ENCODE measurements around the gene PPM1H.
A peak's percentile ranks its signal among the peaks of the same experiment; 100 is the strongest.
"Not testable (repeated sequence)": the region's sequence is repeated elsewhere in the genome, so short reads cannot be mapped to it uniquely, and the experiment has no call there.

Gene PPM1H

DNA sequence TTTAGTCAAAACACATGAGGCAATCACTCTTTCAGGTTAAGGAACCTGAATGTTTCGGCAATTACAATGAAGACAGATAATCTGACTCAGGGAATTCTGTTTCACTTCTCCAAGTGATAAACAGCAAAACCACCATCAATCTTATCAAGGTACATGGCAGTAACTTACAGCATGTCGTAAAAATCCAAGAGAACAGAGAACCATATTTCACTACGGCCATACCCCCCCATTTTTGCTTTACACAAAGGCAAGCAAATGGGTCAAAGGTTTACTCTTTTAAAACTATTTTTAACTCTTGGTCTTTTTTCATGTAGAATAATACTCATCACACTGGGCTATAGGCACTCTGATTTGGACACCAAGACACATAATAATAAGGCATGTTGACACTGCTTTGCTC, 102.4 kb downstream of the PPM1H start:
- no peak for DNase-seq

DNA sequence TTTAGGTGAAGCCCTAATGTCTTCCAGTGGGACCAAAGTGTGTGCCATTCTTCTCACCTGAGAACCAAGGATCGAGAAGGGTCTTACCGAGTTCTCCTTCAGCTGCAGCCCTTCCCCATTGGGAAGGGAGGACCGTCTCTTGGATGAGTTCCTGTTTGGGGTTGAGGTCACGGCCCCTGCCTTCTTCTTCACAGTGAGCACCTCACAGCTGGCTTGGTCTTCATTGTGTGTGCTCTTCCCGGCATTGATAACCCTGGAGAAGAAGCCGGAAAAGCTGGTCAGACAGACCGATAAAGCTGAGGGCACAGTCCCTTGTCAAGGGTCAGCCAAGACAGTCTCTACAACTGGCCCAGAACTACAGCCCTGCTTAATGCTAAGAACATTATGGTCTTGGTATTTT, 102.9 kb downstream of the PPM1H start:
- no peak for DNase-seq

DNA sequence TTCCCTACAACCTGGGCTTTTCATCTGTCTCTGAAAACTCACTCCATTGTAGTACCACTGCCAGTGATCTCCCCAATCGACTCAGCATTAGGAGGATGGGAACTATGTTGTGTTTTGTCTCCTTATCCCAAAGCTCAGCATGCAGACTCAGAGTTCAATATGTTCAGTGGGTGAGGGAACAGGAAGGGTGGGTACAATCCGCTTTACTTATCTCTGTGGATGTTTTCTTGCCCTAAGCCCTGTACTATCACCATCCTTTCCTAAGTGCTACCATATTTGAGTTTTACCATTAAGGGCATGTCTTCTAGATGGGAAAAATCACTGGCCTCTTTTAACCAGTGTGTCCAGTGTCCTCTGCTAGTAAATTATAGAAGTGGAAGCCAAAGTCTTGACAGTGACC, 107.1 kb downstream of the PPM1H start:
- no peak for DNase-seq

DNA sequence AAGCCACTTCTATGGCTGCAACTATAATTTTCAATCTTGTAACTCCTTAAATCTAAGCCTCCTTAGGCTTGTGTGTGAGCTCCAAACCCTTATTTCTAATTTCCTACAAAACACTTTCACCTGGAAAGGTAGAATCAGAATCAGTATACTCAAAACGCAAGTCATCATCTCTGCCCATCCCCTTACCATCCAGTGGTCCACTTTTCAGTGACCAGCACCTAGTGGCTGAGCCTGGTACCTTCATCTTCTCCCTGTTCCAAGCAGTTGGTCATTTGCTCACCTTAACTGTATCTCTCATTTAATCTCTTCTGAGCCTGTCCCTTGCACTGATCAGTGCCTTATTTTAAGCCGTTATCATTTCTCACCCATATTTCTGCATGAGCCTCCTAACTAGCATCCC, 107.9 kb downstream of the PPM1H start:
- DNase-seq: no peak

DNA sequence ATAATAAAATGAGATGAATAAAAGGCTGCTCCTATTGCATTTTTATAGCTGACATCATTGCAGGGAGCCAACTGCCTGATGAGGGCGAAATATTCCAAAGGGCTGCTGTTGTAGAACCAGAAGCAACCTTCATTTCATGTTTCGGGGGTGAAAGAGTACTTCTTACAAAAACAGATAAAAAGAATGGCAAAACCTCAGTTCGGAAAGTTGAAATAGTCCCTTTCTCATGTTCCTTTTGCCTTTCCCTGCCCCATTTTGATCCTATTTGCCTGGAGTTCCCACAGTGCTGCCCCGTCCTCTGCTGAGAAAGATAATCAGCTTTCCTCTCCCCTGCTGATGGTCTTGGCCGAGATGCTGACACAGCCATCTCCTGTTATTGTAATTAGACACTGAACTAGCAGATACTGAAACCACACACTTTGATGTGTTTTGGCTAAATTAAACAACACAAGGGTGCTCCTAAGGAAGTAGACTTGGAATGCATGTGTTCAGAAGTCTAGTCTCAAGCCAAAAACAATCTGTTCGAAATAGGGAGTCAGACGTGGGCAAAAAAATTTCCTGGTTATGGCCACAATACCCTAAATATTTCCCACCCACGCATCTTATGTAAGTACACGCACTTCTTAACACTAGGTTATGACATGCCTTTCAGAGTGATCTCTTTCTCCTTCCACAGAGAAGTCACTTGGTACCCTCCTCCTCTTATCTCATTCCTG, 117.2 kb downstream of the PPM1H start:
- peak; percentile 54 for DNase-seq

DNA sequence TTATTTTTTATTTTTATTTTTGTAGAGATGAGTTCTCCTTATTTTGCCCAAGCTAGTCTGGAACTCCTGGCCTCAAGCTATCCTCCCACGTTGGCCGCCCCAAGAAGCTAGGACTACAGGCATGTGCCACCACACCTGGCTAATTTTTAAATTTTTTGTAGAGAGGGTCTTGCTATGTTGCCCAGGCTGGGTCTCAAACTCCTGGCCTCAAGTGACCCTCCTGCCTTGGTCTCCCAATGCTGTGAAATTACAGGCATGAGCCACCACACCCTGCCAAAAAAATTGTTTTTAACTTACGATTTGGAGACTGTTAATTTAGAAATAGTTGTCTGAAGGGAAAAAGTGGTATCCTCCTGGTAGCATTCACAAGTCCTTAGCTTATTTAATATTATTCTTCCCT, 120.7 kb downstream of the PPM1H start:
- DNase-seq: no peak

DNA sequence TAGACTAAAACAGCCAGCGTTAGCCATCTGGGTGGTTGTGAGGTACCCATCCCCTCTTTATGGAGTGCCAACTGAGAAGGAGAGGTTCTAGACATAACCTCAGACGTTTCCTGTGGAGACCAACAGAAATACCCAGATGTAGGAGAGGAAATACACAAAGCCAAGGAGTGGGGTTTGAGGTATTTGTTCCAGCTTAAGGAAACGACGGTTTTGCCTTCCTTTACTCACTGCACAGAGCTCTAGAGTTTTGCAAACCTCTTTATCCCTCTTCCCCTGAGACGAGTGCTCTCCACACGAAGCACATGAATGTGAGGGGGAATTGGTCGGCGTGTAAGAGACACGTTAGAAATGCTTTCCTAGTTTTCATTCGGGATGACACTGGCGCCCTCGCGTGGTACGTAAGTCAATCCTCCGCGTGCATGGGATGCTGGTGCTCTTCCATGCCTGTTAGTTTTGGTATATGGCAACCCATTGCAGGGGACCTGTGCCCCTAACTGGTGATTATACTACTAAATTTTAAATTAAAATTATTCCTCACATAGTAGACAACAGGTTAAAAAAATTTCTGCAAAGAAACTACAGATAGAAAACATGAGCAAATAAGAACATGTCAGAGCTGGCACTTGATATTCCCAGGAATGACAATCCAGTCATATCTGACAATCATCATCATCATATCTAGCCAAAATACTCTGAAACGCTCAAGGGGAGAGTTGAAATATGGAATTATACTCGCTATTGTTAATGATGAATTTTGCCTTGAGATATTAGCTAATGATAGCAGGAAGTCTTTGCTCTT, 121.7 kb downstream of the PPM1H start:
- DNase-seq: peak; percentile 87

DNA sequence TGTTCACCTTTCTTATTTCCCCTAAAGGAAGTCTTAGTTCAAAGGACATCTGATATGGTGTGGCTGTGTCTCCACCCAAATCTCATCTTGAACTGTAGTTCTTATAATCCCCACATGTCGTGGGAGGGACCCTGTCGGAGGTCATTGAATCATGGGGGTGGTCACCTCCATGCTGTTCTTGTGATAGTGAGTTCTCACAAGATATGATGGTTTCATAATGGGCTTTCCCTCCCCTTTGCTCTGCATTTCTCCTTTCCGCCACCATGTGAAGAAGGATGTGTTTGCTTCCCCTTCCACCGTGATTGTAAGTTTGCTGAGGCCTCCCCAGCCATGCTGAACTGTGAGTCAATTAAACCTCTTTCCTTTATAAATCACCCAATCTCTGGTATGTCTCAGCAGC, 123.5 kb downstream of the PPM1H start:
- DNase-seq: not testable (repeated sequence)

DNA sequence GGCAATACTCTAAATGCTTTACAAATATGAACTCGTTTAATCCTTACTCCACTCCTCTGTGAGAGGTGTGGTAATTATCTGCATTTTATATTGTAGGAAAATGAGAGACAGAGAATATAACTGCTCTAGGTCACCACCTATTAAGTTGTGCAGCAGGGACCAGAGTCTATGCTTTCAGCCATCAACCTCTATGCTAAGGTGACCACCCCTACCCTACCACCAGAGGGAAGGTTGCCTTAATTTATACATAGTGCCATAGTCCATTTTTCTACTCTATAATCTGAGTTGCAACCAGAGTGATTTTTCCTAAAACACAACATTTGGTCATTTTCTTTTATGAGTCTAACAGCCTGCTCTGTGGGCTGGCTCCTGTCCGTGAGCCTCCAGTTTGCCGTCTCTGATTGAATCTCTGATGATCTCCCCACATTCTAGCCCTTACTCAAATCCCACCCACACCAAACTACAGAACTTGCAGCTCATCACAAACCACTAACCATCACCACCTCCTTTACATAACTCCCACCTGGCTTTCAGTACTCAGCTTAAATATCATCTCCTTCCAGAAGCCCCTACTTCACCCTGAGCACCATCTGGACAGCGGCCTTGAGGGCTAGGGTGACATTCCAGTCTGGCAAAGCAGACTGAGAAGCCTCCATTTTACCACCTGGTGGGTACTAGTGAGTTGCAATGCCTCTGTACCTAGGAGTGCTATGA, 126.6 kb downstream of the PPM1H start:
- DNase-seq: no peak

DNA sequence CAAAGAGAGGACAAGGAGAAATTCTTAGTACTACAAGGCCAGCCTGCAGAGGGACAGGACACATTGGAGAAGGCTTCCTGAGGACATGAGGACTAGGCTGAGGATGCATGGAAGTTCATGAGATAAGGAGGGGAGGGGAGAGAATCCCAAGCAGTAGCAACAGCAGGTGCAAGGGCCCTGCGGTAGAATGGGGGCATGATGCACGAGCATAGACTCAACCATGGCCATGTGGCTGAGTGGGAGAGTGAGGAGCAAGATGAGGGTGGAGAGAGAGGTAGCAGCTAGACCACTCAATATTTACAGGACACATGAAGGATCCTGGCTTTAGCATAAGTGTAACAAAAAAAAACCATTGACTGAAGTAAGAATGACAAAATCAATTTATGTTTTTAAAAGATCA, 128.1 kb downstream of the PPM1H start:
- no peak for DNase-seq

DNA sequence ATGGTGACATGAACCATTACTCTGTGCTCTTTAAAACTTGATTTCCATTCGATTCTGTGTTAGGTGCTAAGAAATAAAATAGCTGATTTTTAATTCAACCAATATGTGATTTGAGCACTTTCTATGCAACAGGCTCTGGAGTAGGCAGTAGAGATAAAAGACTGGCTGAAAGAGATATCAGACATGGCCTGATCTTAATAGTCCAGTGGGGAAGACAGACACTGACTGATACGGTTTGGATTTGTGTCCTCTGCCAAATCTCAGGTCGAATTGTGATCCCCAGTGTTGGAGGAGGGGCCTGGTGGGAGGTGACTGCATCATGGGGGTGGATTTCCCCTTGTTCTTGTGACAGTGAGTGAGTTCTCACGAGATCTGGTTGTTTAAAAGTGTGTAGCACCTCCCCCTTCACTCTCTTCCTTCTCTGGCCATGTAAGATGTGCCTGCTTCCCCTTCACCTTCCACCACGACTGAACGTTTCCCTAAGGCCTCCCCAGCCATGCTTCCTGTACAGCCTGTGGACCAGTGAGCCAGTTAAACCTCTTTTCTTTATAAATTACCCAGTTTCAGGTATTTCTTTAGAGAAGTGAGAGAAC, 128.6 kb downstream of the PPM1H start:
- no peak for DNase-seq

DNA sequence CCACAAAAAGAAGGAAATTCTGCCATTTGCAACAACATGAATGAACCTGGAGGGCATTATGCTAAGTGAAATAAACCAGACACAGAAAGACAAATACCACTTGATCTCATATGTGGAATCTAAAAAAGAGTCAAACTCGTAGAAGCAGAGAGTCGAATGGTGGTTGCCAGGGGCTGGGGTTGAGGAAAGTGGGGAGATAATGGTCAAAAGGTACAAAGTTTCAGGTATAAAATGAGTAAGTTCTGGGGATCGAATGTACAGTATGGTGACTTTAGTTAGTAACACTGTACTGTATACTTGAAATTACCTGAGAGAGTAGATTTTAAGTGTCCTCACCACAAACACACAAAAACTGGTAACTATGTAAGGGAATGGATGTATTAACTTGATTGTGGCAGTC, 129.4 kb downstream of the PPM1H start:
- no peak for DNase-seq

DNA sequence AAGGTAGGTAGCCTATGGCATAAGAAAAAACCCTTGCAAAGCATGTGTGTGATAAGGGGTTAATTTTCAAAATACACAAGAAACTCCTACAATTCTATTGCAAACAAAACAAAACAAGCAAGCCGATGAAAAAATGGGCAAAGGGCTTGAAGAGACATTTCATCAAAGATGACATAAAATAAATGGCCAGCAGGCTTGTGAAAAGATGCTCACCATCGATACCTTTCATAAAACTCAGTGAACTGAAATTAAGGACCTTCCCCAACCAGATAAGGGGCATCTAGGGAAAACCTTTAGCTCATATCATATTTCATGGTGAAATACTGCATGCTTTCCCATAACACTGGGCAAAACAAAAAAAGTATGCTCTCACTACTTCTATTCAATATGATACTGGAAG, 131.2 kb downstream of the PPM1H start:
- no peak for DNase-seq

DNA sequence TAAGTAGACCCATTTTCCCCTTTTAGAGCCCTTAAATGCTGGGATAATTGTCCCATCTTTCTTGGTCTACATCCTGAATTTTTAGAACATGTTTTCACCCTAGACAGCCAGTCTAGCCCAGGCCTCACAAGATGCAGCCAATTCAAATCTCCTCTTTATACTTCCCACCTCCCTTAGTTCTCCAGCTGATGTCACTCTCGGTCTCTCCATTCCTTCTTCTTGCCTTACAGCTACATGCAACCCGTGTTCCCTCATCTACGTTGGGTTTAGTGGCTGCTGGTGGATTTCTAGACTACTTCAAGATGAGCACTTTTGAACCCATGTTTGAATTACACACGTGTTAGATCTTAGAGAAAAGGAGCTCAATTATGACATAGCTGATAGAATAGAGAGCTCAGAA, 132.0 kb downstream of the PPM1H start:
- DNase-seq: no peak

DNA sequence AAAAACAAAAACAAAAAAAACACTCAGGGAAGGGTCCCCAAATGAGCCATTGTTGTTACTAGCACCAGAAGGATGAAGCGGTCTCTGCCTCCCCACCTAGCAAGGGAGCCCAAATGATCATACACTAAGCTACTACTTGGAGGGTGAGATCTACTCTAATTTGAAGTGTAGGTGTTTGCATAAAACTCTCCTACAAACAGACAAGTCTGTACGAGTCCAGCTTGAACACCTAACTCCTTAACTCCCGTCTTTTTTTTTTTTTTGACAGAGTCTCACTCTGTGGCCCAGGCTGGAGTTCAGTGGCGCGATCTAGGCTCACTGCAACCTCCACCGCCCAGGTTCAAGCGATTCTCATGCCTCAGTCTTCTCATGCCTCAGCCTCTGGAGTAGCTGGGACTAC, 132.6 kb downstream of the PPM1H start:
- no peak for DNase-seq

DNA sequence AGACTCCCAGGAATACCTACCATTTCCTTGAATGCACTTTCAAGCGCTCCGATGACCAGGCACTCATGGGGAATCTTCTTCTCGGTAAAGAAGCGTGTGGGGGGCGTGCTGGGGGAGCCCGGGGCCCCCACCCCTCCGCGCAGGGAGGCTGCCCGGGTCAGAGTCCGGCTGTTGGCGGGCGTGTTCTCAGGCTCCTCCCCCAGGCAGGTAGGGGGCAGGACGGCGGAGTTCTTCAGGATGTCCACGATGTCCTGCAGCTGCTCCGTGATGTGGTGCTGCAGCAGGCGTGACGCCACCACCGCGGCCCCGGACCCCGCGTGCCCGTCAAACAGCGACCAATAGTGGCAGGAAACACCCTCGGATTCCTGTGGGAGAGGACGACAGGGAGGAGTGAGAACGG, 133.2 kb downstream of the PPM1H start:
- no peak for DNase-seq

DNA sequence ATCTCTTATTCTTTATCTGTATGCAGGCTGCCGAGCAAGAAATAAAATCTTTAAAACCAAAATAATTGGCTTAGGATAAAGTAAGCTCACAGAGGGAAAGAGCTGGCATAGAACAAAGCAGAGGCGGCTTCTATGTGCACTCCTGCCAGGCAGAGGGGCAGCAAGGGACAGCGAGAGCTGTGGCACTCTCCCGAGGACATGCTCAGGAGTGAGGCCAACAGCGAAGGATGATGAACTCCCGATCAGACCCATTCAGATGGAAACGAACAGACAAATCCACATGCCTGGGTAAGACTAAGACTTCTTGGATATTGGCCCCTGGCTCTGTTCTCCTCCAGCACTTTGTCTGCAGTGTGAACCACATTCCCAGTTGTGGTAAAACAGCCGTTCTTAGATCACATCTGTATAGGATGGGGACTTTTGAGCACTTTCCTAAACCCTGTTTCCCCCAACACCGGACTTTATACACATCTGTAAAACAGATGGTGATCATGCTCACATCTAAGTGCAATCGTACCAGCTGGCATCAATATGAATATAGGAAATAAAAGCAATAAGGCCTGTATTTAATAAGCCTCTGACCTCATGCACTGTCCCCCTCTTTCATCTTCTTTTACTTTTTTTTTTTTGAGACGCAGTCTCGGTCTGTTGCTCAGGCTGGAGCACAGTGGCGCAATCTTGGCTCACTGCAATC, 134.1 kb downstream of the PPM1H start:
- no peak for DNase-seq

DNA sequence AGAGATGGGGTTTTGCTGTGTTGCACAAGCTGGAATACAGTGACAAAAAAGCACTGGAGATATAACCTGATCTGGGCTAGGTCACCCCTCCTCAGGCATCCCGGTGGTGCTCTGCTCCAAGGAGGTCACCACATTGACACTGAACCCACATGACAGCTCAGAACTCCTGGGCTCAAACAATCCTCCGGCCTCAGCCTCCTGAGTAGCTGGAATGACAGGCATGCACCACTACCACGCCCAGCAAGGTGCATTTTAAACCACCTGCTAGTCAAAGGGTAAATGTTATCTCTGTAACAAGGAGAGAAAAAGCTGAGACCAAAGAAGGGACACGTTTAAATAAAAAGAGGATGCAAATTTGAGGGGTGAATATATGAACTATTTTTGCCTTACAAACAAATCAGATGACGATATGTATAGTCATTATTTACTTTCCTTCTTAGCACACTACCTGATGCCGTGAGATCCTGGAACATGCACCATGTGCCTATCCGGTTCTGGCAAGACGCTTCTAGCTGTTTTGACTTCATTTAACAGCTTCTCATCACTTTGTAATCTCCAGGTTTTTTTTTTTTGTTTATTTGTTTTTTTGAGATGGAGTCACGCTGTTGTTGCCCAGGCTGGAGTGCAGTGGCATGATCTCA, 135.1 kb downstream of the PPM1H start:
- no peak for DNase-seq

DNA sequence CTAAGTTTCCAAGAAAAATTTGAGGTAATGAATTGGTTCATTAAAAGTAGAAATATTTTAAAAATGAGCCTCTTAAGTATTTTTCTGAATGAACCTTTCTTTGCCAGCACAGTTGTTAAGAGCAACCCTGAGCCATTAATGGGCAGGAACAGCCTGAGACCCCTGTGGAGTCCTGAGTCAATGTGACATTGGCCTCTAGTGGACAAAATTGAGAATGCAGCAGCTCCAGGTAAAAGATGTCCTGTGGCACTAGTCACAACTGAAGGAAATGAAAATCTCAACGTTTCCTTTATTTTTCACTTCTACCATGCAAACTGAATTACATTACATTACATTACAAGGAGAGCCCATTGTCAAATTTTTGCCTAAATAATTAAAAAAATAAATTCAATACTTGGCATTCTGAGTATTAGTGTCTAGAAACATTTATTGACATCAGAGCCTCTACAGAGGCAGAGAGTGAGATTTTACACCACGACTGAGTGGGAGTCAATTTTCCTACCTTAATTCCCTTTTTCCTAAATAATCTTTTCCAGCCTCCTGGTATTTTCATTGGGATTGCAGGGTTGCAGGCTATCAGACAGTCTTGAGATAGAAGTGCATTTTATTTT, 135.7 kb downstream of the PPM1H start:
- DNase-seq: peak; percentile 95

DNA sequence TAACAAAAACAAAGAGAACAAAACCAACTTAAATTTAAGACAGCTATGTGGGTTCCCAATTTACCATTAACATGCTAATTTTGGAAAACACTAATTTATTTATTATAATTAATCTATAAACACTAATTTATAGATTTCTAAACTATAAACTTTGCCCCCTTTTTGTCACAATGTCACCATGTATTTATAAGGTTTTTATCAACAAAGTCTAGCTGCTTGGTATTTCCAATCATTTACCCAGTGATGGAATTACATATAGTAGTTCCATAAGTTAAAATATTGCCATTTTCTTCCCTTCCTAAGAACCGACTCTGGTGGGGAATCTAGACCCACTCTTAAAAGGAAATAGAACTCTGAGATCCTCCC, 140.7 kb downstream of the PPM1H start:
- DNase-seq: no peak

DNA sequence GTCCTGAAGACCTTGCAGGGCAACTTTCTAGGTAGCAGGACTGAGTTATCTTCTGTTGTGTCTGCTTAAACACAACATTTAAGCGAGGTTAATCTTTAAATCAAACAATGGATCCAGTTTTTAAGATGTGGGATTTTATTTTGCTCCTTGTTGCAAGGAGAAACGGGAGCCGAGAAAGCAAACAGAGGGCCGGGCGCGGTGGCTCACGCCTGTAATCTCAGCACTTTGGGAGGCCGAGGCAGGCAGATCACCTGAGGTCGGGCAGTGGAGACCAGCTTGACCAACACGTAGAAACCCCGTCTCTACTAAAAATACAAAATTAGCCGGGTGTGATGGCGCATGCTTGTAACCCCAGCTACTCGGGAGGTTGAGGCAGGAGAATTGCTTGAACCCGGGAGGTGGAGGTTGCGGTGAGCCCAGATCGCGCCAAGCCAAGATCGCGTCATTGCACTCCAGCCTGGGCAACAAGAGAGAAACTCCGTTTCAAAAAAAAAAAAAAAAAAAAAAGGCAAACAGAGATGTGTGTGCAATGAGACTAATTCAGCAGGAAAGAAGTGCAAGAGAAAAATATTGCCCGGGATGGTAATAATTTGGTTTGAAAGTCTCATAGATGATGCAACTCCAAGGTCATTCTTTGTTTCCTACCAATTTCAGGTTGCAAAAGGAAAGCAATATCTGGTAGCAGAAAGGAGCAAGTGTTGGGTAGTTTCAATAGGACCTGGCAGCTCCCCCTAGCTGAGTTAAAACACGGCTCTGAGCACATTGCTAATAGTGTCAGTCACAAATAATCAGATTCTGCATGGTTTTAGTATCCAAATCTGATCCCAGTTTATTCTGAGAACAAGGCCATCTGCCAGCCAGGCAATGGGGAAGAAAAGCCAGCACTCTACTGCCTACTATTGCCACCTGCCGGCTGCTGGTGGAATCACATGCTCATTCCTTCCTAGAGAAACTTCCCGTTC, 141.4 kb downstream of the PPM1H start:
- DNase-seq: peak; percentile 96

Data from eye (tissue), 1 donor.